ENCODE data around the gene ZSCAN31. TPM values are rescaled to one million over a fixed set of nuclear protein-coding genes. Genes with fewer than 3 reads are reported as not detected.

The ZSCAN31 gene
- total and polyA plus RNA-seq, 7 donors: 3.6 to 41.7 (median 22.8) TPM

DNA sequence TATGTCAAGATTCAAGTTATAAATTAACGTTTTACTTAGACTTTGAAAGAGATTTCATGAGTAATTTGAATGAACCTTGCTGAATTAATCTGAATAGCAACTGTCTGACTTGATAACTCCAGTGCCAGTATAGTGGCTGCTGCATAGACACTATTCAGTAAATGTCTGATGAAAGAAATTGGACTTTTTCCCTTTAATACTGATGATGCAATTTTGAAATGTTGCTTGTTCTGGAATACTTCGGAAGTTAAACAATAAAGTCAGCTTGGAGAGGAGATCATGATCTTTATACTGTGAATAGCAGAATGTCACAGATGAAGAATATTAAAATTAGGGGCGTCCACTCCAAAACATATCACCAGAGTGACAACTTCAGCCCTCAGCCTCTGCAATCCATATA, 58.2 kb downstream of the ZSCAN31 start:
- 78 to 85% methylated on average over 3 of the region's 3 CpGs for WGBS, 2 donors
- Histone ChIP-seq H3K27ac (no peak overlapping the region), H3K27me3 (no peaks in the 10 kb centered on the region), H3K4me3 (no peak overlapping the region), H3K4me1 (peaks cover 0 to 18% (median 12%) of the 10 kb centered on the region in 4 donors), H3K36me3 (peaks cover 11 to 49% (median 27%) of the 10 kb centered on the region in 4 donors), H3K9me3 (no peaks in the 10 kb centered on the region)
- DNase-seq: no peak
- intact Hi-C loops (cut with DNase I): no loop called here
- TF ChIP-seq CTCF (IDR thresholded peaks at IDR 0.05): no peak
- TF ChIP-seq POLR2A (IDR thresholded peaks at IDR 0.05): no peak
- no peak for TF ChIP-seq POLR2AphosphoS5 (IDR thresholded peaks at IDR 0.05)
- TF ChIP-seq EP300 (IDR thresholded peaks at IDR 0.05): no peak

DNA sequence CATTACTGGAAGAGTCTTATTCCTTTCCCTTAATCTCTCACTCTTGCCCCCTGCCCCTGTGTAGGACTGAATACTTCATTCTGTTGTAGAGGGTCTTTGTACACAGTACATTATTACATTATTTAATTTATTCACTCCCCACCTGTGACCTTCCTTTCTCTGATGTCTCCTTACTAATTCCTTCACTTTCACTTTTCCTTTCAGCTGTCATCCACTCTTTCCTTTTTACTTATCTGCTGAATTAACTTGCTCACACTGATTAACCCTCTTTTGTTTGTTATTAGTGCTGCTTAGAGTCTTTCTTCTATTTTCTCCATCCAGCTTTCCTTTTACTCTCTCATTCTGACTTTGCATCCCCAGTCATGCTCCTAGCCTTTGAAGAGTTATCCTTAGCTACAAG, 61.1 kb downstream of the ZSCAN31 start:
- DNase-seq: no peak
- no peak overlapping the region for H3K4me3 ChIP-seq
- no peaks in the 10 kb centered on the region for H3K9me3 ChIP-seq
- peaks cover 11 to 60% (median 38%) of the 10 kb centered on the region in 4 donors for H3K36me3 ChIP-seq
- H3K27ac ChIP-seq: no peak overlapping the region
- no peaks in the 10 kb centered on the region for H3K27me3 ChIP-seq
- H3K4me1 ChIP-seq: peaks cover 0 to 6% (median under 1%) of the 10 kb centered on the region in 4 donors
- intact Hi-C loops (cut with DNase I): no loop called here
- TF ChIP-seq CTCF (IDR thresholded peaks at IDR 0.05): no peak
- no peak for TF ChIP-seq POLR2AphosphoS5 (IDR thresholded peaks at IDR 0.05)
- TF ChIP-seq EP300 (IDR thresholded peaks at IDR 0.05): no peak
- TF ChIP-seq POLR2A (IDR thresholded peaks at IDR 0.05): no peak

Small RNA genes lying within 50 kb of the gene (small RNA-seq; reads per million reads assigned to genes)
- gene AL021997.1 (0 reads per million in 3 donors), gene AL021997.2 (0 reads per million in 3 donors)

Other genes starting within 250 kb of the ZSCAN31 start
- 1 to 10 TPM; 1.4 to 7.5 (median 6.8) TPM for gene ZSCAN16, start 211.5 kb downstream of the ZSCAN31 start, total RNA-seq
- gene ZSCAN16, start 211.5 kb downstream of the ZSCAN31 start, polyA plus RNA-seq: 1 to 10 TPM; 7.8 to 8.3 (median 8.1) TPM
- gene ZKSCAN8, start 194.3 kb downstream of the ZSCAN31 start, total RNA-seq: 10 to 100 TPM; 20.7 to 24.9 (median 22.6) TPM
- 1 to 10 TPM; 1.6 to 4.7 (median 1.8) TPM for gene ZKSCAN8, start 194.3 kb downstream of the ZSCAN31 start, polyA plus RNA-seq
- gene ZSCAN9, start 110.9 kb downstream of the ZSCAN31 start, total RNA-seq: 10 to 100 TPM; 14.0 to 15.1 (median 14.8) TPM
- 1 to 10 TPM; 1.8 to 6.2 (median 3.6) TPM for gene ZSCAN9, start 110.9 kb downstream of the ZSCAN31 start, polyA plus RNA-seq
- gene ZKSCAN4, start 83.9 kb downstream of the ZSCAN31 start, total RNA-seq: 1 to 10 TPM; 1.5 to 6.1 (median 4.7) TPM
- 1 to 10 TPM; 1.8 to 3.1 (median 2.3) TPM for gene ZKSCAN4, start 83.9 kb downstream of the ZSCAN31 start, polyA plus RNA-seq
- gene NKAPL, start 76.9 kb downstream of the ZSCAN31 start, total RNA-seq: 1 to 10 TPM; 2.6 to 7.5 (median 3.8) TPM
- gene NKAPL, start 76.9 kb downstream of the ZSCAN31 start, polyA plus RNA-seq: under 1 TPM in 2 of 3 donors, not detected in 1; 0.55 to 0.60 TPM
- gene ZSCAN26, start 69.0 kb downstream of the ZSCAN31 start, total RNA-seq: 10 to 100 TPM; 25.5 to 29.4 (median 27.6) TPM
- 1 to 10 TPM; 2.8 to 6.3 (median 6.0) TPM for gene ZSCAN26, start 69.0 kb downstream of the ZSCAN31 start, polyA plus RNA-seq
- gene PGBD1, start 54.6 kb downstream of the ZSCAN31 start, total RNA-seq: 10 to 100 TPM in 2 of 4 donors, 1 to 10 TPM in 2; 5.4 to 11.4 (median 9.2) TPM
- 1 to 10 TPM in 2 of 3 donors, under 1 TPM in 1; 0.92 to 1.3 (median 1.2) TPM for gene PGBD1, start 54.6 kb downstream of the ZSCAN31 start, polyA plus RNA-seq
- 1 to 10 TPM; 5.4 to 9.1 (median 5.8) TPM for gene ZKSCAN3, start 13.8 kb upstream of the ZSCAN31 start, total RNA-seq
- gene ZKSCAN3, start 13.8 kb upstream of the ZSCAN31 start, polyA plus RNA-seq: 1 to 10 TPM in 2 of 3 donors, under 1 TPM in 1; 0.92 to 1.8 (median 1.2) TPM
- gene ZSCAN12, start 63.6 kb upstream of the ZSCAN31 start, total RNA-seq: 1 to 10 TPM; 6.1 to 7.5 (median 6.8) TPM
- gene ZSCAN12, start 63.6 kb upstream of the ZSCAN31 start, polyA plus RNA-seq: 1 to 10 TPM; 1.4 to 2.8 (median 2.4) TPM
- 1 to 10 TPM; 1.8 to 3.9 (median 2.5) TPM for gene ZSCAN23, start 107.3 kb upstream of the ZSCAN31 start, total RNA-seq
- 1 to 10 TPM in 1 of 3 donors, under 1 TPM in 1, not detected in 1; 0.79 to 4.2 TPM for gene ZSCAN23, start 107.3 kb upstream of the ZSCAN31 start, polyA plus RNA-seq
- not detected for gene GPX6, start 179.6 kb upstream of the ZSCAN31 start, total RNA-seq
- gene GPX6, start 179.6 kb upstream of the ZSCAN31 start, polyA plus RNA-seq: not detected
- gene GPX5, start 189.7 kb upstream of the ZSCAN31 start, total RNA-seq: not detected
- not detected for gene GPX5, start 189.7 kb upstream of the ZSCAN31 start, polyA plus RNA-seq